OCI-LY3 (cell line): Measurements from ENCODE around the gene HIC1.

Source experiments
- H2AFZ ChIP-seq: fragments of 200-600, 300-600 bp; shearing (Covaris generic); 2 replicates; pipeline ENCODE4 v1.6.0; 2014; ENCODE audit warnings: antibody characterized with exemption, low read depth, low read length
- H3K27ac ChIP-seq: fragments of 200-600, 300-600 bp; sonication (generic); 2 replicates; pipeline ENCODE4 v1.5.1; 2014; ENCODE audit warnings: mild to moderate bottlenecking, low read length, moderate library complexity, mixed read lengths
- H3K27me3 ChIP-seq: fragments of 200-600, 300-600 bp; sonication (generic); 2 replicates; pipeline ENCODE4 v1.6.1; 2014; ENCODE audit warnings: low read depth, low read length, mixed read lengths
- H3K36me3 ChIP-seq: fragments of 200-600, 300-600 bp; sonication (generic); replicated peaks from 2 replicates; pipeline ENCODE3; 2014; ENCODE audit warnings: low read depth, low read length, mixed read lengths
- H3K4me1 ChIP-seq: fragments of 300-600, 200-600 bp; sonication (generic); 2 replicates; pipeline ENCODE4 v1.6.1; 2014; ENCODE audit warnings: low read length, mixed read lengths
- H3K4me2 ChIP-seq: fragments of 200-600, 300-600 bp; sonication (generic); 2 replicates; pipeline ENCODE4 v1.6.1; 2014; ENCODE audit warnings: low read length, mixed read lengths
- H3K4me3 ChIP-seq: fragments of 300-600, 200-600 bp; sonication (generic); 2 replicates; pipeline ENCODE4 v1.5.1; 2014; ENCODE audit warnings: antibody characterized with exemption, mild to moderate bottlenecking, low read length, moderate library complexity
- H3K79me2 ChIP-seq: fragments of 300-600, 200-600 bp; shearing (Covaris generic); 2 replicates; pipeline ENCODE4 v1.6.1; 2014; ENCODE audit warnings: mild to moderate bottlenecking, low read length, mixed read lengths
- H3K9ac ChIP-seq: fragments of 300-600, 200-600 bp; shearing (Covaris generic); 2 replicates; pipeline ENCODE4 v1.6.0; 2014; ENCODE audit warnings: mild to moderate bottlenecking, low read length, moderate library complexity
- H3K9me3 ChIP-seq: fragments of 200-600, 300-600 bp; shearing (Covaris generic); 2 replicates; pipeline ENCODE4 v1.6.1; 2014; ENCODE audit warnings: low read length, mixed read lengths; ENCODE audit not compliant: insufficient read depth
- H4K20me1 ChIP-seq: fragments of 200-600, 300-600 bp; sonication (generic); 2 replicates; pipeline ENCODE4 v1.6.1; 2016; ENCODE audit warnings: low read length, mixed read lengths; ENCODE audit not compliant: insufficient read depth
- EZH2phosphoT487 ChIP-seq: fragments of 200-600 bp; shearing (Covaris generic); IDR thresholded peaks from 2 replicates; pipeline ENCODE4 v1.6.1; 2018; ENCODE audit warnings: antibody characterized with exemption, mixed run types, low read depth
- TF ChIP-seq, protein P1 (sequence below): fragments of 200-600, 300-600 bp; sonication (generic); IDR thresholded peaks from 2 replicates; pipeline ENCODE4 v1.5.1; 2014; ENCODE audit warnings: antibody characterized with exemption, low read length, low read depth

HIC1 gene

DNA sequence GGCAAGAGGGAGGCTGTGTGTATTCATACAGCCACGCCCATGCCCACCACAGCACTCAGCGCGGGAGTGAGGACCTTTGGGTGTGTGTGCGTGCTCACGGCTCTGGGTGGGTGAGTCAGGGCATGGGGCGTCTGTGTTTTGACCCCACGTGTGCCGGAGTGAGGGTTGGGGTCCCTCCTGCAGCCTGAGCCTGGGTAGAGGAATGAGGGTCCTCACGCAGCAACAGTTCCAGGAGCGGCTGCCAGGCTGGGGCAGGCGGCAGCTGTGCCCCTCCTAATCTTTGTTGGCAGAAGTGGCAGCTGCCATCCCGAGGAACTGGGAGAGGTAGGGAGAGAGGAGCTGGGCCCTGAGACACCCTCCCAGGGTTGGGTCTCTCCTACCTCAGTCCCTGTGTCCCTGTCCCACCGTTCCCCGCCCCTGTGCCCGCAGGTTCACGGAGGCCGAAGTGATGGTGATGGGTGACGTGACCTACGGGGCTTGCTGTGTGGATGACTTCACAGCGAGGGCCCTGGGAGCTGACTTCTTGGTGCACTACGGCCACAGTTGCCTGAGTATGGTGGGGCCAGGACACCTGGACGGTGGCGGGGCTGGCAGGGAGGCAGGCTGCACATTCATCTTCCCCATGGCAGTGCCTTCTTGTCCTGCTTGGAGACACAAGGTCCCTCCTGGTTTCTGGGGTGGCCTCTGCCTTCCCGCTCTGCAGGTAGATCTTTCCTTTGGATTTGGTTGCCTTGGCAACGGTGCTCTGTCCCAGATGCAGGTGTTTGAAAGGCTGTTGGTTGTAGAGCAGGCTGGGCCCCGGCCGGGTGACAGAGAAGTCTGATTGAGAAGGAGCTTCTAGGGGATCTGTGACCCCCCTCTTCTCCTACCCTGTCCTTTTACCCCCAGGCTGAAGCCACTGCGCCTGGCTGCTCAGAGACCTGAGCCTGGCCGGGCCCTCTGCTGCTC lies 19.1 kb upstream of the HIC1 start:
- H3K4me2 ChIP-seq: no peak overlapping the region
- H3K9ac ChIP-seq: no peak overlapping the region
- H3K4me3 ChIP-seq: no peak overlapping the region
- peaks cover 4% of the 10 kb centered on the region for H3K36me3 ChIP-seq
- H2AFZ ChIP-seq: no peak overlapping the region
- H3K27me3 ChIP-seq: no peaks in the 10 kb centered on the region
- peaks cover 14% of the 10 kb centered on the region for H3K79me2 ChIP-seq
- no peaks in the 10 kb centered on the region for H3K9me3 ChIP-seq
- no peak overlapping the region for H3K27ac ChIP-seq
- peaks cover 25% of the 10 kb centered on the region for H3K4me1 ChIP-seq
- TF ChIP-seq, protein P1, sequence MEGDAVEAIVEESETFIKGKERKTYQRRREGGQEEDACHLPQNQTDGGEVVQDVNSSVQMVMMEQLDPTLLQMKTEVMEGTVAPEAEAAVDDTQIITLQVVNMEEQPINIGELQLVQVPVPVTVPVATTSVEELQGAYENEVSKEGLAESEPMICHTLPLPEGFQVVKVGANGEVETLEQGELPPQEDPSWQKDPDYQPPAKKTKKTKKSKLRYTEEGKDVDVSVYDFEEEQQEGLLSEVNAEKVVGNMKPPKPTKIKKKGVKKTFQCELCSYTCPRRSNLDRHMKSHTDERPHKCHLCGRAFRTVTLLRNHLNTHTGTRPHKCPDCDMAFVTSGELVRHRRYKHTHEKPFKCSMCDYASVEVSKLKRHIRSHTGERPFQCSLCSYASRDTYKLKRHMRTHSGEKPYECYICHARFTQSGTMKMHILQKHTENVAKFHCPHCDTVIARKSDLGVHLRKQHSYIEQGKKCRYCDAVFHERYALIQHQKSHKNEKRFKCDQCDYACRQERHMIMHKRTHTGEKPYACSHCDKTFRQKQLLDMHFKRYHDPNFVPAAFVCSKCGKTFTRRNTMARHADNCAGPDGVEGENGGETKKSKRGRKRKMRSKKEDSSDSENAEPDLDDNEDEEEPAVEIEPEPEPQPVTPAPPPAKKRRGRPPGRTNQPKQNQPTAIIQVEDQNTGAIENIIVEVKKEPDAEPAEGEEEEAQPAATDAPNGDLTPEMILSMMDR: no peak
- TF ChIP-seq EZH2phosphoT487: no peak
- no peaks in the 10 kb centered on the region for H4K20me1 ChIP-seq

DNA sequence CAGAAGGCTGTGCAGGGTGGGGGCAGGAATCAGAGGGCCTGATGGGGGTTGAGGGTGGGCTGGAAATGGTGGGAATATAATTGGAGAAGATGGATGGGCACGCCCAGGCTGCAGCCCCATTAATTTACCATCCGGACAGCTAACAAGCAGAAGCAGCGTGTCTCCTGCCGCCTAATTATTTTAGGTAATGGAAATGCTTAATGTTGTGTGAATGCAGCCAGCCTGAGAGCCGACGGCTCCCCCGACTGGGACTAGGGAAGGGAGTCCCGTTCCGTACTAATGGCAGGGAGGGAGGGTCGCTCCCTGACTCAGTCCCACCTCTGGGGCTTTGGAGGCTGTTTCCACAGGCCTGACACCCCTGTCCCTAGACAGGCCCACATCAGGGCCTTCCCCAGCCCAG lies 17.7 kb upstream of the HIC1 start:
- H3K9me3 ChIP-seq: no peaks in the 10 kb centered on the region
- peaks cover 3% of the 10 kb centered on the region for H3K79me2 ChIP-seq
- no peak overlapping the region for H3K27ac ChIP-seq
- H3K9ac ChIP-seq: no peak overlapping the region
- no peak overlapping the region for H3K4me2 ChIP-seq
- TF ChIP-seq, protein P1: no peak
- TF ChIP-seq EZH2phosphoT487: no peak
- H3K4me1 ChIP-seq: peaks cover 20% of the 10 kb centered on the region
- peaks cover 9% of the 10 kb centered on the region for H3K36me3 ChIP-seq
- H2AFZ ChIP-seq: no peak overlapping the region
- H3K4me3 ChIP-seq: no peak overlapping the region
- no peaks in the 10 kb centered on the region for H4K20me1 ChIP-seq
- no peaks in the 10 kb centered on the region for H3K27me3 ChIP-seq

GRCh38 chr17:2040219-2040827 lies 14.6 kb upstream of the HIC1 start:
- H3K4me1 ChIP-seq: peaks cover 12% of the 10 kb centered on the region

More at GRCh38 chr17:2040219-2040827, 14.6 kb upstream of the HIC1 start:
- H3K79me2 ChIP-seq: peaks cover 13% of the 10 kb centered on the region
- no peak for TF ChIP-seq EZH2phosphoT487
- TF ChIP-seq, protein P1: no peak
- no peak overlapping the region for H2AFZ ChIP-seq
- no peak overlapping the region for H3K4me3 ChIP-seq
- no peak overlapping the region for H3K27ac ChIP-seq
- H3K27me3 ChIP-seq: no peaks in the 10 kb centered on the region
- no peaks in the 10 kb centered on the region for H4K20me1 ChIP-seq
- H3K36me3 ChIP-seq: peaks cover 21% of the 10 kb centered on the region
- H3K4me2 ChIP-seq: no peak overlapping the region
- no peak overlapping the region for H3K9ac ChIP-seq
- no peaks in the 10 kb centered on the region for H3K9me3 ChIP-seq
